Endothelial cell of coronary artery (primary cell): ENCODE measurements around the gene EXOSC5. TPM values are rescaled to one million over a fixed set of nuclear protein-coding genes. Genes with fewer than 3 reads are reported as not detected.

ENCODE experiments used
- total RNA-seq: library from RNA; depleted of rRNA; stranded (reverse); fragments of >200 nt; gene quantifications from 2 replicates; pipeline ENCODE4 v1.2.3, GENCODE V29; 2014

EXOSC5 gene
- 14.4 and 18.3 TPM in 2 replicates for total RNA-seq

GRCh38 chr19:41397086-41398049, at the start of gene EXOSC5, which contains the start of gene BCKDHA:
Gene EXOSC5, minus strand, starts transcription at chr19:41397359. Its CDS starts 31 bp downstream, at chr19:41397328.
Gene BCKDHA, plus strand, starts transcription at chr19:41397818. Its CDS starts 10 bp downstream, at chr19:41397828.

GRCh38 chr19:41442473-41443355, 45.6 kb upstream of the EXOSC5 start, which contains the start of gene ERICH4:
Gene ERICH4, plus strand, starts transcription at chr19:41443156. Its CDS starts 14 bp downstream, at chr19:41443170.

GRCh38 chr19:41439441-41440222, 42.5 kb upstream of the EXOSC5 start, which contains the start of gene DMAC2:
Gene DMAC2, minus strand, starts transcription at chr19:41439912. Its CDS starts 13 bp downstream, at chr19:41439899.

GRCh38 chr19:41426952-41427646, 29.9 kb upstream of the EXOSC5 start, which contains the start of gene B3GNT8:
Gene B3GNT8, minus strand, starts transcription at chr19:41427374. Its CDS starts 596 bp downstream, at chr19:41426778.

GRCh38 chr19:41376241-41376997, 20.7 kb downstream of the EXOSC5 start, which contains the start of gene TMEM91:
Gene TMEM91, plus strand, starts transcription at chr19:41376533. Its CDS starts 1,777 bp downstream, at chr19:41378310.

GRCh38 chr19:41363753-41364523, 33.2 kb downstream of the EXOSC5 start, which contains the start of gene B9D2:
Gene B9D2, minus strand, starts transcription at chr19:41364149. Its CDS starts 630 bp downstream, at chr19:41363519.

GRCh38 chr19:41353466-41354342, 43.5 kb downstream of the EXOSC5 start, which contains the start of gene TGFB1:
Gene TGFB1, minus strand, starts transcription at chr19:41353922. Its CDS starts 878 bp downstream, at chr19:41353044.

Other genes starting within 250 kb of the EXOSC5 start
- gene CYP2S1, start 204.1 kb downstream of the EXOSC5 start, total RNA-seq: 0.09 and 0.54 TPM in 2 replicates
- 91.9 and 209 TPM in 2 replicates for gene AXL, start 178.1 kb downstream of the EXOSC5 start, total RNA-seq
- gene HNRNPUL1, start 133.0 kb downstream of the EXOSC5 start, total RNA-seq: 69.6 and 79.2 TPM in 2 replicates
- gene CCDC97, start 87.2 kb downstream of the EXOSC5 start, total RNA-seq: 7.9 and 9.5 TPM in 2 replicates
- 19.4 and 52.1 TPM in 2 replicates for gene TGFB1, start 43.4 kb downstream of the EXOSC5 start, total RNA-seq
- gene B9D2, start 33.2 kb downstream of the EXOSC5 start, total RNA-seq: 9.8 and 10.8 TPM in 2 replicates
- gene TMEM91, start 20.8 kb downstream of the EXOSC5 start, total RNA-seq: 6.3 and 7.1 TPM in 2 replicates
- 43.4 and 47.3 TPM in 2 replicates for gene BCKDHA, start 459 bp upstream of the EXOSC5 start, total RNA-seq
- gene B3GNT8, start 30.0 kb upstream of the EXOSC5 start, total RNA-seq: 2.2 and 2.8 TPM in 2 replicates
- gene DMAC2, start 42.6 kb upstream of the EXOSC5 start, total RNA-seq: 40.2 and 42.0 TPM in 2 replicates
- not detected in 2 replicates for gene ERICH4, start 45.8 kb upstream of the EXOSC5 start, total RNA-seq
- gene CEACAM21, start 178.8 kb upstream of the EXOSC5 start, total RNA-seq: 0.47 and 1.6 TPM in 2 replicates
- not detected in 2 replicates for gene CEACAM4, start 229.7 kb upstream of the EXOSC5 start, total RNA-seq